Islet of Langerhans (tissue), 1 donor: ENCODE results near the gene WDR77.

Experiments used
- FAIRE-seq: peaks from one replicate; lab custom pipeline; 2011; peaks lifted over from hg19 to GRCh38; lab: Jason Lieb, UNC

Gene WDR77

DNA sequence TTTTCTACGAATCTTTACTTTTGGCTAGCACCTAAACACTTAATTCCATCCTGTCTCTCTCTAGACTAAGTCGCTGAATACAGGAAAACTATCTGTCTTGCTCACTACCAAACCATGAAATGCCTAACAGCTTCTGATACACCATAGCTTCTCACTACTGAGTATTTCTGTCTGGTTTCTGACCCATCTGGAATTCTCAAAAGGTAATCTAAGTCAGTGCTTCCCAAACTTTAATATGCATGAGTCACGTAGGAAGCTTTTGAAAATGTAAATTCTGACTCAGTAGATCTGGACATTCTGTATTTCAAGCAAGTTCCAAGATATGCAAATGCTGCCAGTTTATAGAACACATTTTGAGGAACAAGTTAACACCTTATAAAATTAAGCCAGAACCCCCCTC, 12.3 kb downstream of the WDR77 start:
- FAIRE-seq, result no peak

DNA sequence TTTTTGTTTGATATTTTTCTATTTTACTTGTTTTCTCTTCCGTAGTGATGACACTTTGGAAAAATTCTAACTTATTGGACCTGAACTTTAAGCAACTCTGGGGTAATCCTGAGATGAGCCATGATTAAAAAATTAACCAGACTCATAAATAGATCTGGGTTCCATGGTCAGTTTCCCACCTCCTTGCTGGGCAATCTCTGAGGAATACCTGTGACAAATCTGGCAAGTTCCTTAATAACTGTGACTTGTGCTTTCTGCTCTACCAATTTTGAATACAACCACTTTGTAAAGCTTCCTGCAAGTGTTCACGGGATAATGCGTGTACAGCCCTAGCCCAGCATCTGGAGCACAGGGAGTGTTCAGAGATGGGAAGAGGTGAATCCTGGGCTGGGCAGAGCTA, 24.8 kb downstream of the WDR77 start:
- FAIRE-seq, result no peak

- no peak for FAIRE-seq
Observed at GRCh38 chr1:111422546-111423391, 26.3 kb downstream of the WDR77 start.

DNA sequence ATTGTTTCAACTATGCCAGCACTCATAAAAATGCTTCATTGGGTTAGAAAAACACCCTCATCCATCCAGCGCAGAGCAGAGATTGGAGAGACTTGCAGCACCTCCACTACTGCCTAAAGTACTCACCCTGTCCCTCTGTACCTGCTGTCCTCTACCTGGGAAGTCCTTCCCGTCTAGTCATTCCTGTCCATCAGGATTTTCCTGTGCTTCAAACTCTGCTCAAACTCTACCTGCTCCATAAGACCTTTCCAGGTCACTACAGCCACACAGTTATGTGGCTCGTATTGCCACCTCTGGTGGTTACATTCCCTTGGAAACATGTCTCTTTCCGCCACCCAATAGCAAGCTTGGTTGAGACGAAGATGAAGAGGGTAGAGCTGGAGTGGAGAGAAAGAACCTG, 28.7 kb downstream of the WDR77 start:
- FAIRE-seq, result no peak

DNA sequence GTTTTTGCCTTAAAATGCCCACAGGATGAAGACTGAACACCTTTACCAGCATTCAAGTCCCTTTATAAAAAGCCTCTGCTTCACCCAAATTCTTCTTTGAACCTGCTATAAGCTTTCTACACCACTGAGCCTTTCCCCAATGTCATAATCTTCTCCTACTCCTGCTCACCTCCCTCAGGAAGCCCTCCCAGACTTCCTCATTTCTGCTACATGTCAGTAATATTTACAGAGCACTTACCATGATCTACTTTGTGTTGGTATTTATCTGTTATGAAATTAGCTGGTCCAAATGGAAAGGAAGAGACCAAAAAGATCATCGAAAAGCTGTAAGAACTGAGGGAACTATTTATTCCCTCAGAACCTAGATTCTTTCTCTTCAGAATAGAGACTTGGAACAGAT, 30.0 kb downstream of the WDR77 start:
- FAIRE-seq, result no peak

DNA sequence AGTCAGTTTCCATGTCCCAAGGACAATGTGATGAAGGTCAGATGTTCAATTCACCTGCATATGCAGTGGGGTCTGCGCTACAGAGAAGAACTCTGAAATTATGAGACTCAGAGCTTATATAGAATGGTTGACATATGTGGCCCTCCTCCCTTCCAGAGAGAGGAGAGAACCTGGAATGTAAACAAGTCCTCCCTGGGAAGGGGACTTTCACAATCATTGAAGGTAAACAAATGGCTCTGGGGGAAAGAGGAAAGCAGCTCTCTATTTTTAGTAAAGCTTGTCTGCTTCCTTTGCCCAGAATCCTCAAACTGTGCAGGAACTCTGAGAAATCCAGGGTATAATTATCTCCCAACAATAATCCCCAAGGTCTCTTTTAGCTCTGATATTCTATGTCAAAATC, 31.3 kb downstream of the WDR77 start:
- no peak for FAIRE-seq

DNA sequence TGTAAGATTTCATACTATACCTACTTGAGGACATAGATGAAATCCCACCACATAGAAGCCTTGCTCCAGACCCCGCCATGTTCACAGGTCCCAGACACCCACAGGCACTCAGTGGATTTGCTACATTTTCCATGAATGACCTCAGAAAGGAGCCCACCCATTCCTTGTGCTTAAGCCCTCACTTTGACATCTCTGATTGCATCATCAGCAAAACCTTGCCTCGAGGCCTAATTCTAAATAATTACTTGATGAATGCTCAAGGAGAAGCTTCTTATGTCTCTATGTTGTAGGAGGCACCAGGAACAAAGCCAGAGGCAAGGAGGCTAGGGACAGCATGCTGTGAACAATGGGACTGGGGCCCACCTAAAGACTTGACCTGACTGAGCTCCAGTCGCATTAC, 33.6 kb downstream of the WDR77 start:
- FAIRE-seq, result no peak

- no peak for FAIRE-seq
Observed at GRCh38 chr1:111414756-111415155, 34.3 kb downstream of the WDR77 start.

DNA sequence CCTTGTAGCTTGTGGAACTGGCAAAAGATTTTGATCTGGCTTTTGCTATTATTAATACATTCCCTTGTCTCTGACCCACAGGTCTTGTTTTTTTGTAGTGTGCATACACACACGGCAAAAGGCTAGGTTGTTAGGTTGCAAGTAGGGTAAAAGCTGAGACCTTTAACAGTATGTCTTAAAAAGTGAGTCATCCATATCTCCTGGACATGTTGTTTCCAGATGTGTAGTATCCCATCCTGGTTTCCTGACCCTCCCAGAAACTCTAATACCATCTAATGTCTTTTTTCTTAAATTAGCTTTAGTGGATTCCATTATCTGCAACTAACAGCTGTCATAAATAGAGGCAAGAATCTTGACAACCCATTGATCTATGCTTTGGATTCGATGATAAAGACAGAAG, 36.2 kb downstream of the WDR77 start:
- FAIRE-seq, result no peak

- FAIRE-seq, result no peak
Observed at GRCh38 chr1:111407301-111407700, 41.8 kb downstream of the WDR77 start.

DNA sequence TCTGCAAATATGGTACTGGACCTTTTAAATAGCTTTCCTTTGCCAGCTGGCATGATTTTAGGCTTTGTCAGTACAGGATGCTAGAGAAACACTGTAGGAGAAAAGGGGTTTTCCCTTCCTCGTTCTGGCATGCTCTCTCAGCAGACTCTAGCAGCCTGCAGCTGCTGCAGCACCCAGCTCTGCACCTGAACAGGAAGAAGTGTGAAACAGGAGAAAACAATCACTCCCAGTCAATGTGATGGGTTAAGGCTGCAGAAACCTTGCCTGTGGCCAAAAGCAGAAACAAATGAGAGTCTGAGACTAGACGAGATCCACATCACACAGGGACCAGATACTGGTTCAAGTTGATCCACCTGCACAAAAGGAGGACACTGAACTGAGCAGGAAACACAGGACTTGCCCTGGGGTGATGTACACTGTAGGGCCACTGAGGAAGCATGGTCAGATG, 42.7 kb downstream of the WDR77 start:
- peak; percentile 69 for FAIRE-seq

DNA sequence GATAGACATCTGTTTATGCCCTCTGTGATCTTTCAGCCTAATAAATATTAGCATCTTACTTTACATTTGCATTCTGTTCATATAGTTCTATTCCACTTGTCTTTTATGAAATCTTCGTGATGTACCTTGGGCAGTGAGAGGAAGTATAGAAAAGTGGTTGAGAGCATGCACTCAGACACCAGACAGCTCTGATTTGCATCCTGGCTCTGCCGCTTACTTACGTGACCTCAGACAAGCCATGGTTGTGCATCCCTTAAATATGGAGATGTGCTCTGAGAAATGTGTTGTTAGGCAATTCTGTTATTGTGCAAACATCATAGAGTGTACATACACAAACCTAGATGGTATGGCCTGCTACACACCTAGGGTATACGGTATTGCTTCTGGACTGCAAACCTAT, 44.5 kb downstream of the WDR77 start:
- FAIRE-seq, result no peak

- no peak for FAIRE-seq
Observed at GRCh38 chr1:111402083-111402482, 47.0 kb downstream of the WDR77 start.

DNA sequence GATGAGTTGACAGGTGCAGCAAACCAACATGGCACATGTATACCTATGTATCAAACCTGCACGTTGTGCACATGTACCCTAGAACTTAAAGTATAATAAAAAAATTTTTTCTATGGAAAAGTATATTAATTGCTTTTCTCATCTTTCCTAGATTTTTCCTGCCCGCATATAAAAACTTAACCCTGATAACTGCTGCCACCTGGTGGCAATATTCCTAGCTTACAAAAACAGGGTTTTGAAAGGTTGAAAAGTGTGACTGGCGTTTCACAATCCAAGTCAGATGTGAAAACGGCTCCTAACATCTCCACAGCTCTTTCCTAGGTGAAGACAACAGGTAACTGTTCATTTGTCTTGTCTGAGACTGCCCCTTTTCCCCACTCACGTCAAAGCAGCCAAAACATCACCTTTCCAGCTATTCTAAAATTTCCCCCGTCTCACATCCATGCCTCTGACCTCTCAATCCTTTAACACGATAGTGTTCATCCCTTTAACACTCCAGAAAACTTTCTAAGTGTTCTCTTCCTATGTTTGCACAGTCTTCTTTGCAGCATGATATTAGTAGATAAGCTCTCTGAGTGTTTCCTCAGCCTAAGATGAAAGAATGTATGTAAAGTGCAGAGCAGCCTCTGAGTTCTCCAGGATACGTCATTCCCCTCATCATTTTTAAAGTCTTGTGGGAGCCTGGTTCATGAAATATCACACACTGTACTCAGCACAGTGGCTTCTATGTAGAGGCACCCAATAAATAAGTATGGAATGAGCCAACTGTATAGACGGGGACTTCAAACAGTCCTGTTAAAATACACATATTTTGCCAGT, 49.1 kb downstream of the WDR77 start:
- peak; percentile 89 for FAIRE-seq

GRCh38 chr1:111392460-111392945, 56.6 kb downstream of the WDR77 start:
- FAIRE-seq, result no peak

GRCh38 chr1:111392042-111392441, 57.0 kb downstream of the WDR77 start:
- no peak for FAIRE-seq
